HL-60/S4 treated with retinoic acid at 250 ng/mL for 4 days and 3 days (cell line): ENCODE results near the gene RACGAP1.
"Not testable (repeated sequence)": the region's sequence is repeated elsewhere in the genome, so short reads cannot be mapped to it uniquely, and the experiment has no call there.

Experiments used
- in situ Hi-C: fragments of 300-500 bp; cut with MboI; formaldehyde crosslinking; loops from 2 replicates; pipeline ENCODE4 v1.7.0; 2022; ENCODE audit warnings: low sequenced_read_pairs

Gene RACGAP1

GRCh38 chr12:50039151-50039835, 14.0 kb upstream of the RACGAP1 start:
- in situ Hi-C loops: no loop called here

GRCh38 chr12:50038336-50038735, 13.0 kb upstream of the RACGAP1 start:
- in situ Hi-C loops: no loop called here

- in situ Hi-C loops: no loop called here
These were observed 7.7 kb upstream of the RACGAP1 start for GRCh38 chr12:50032854-50033581.

GRCh38 chr12:50032515-50032853, 7.2 kb upstream of the RACGAP1 start:
- in situ Hi-C loops: no loop called here

DNA sequence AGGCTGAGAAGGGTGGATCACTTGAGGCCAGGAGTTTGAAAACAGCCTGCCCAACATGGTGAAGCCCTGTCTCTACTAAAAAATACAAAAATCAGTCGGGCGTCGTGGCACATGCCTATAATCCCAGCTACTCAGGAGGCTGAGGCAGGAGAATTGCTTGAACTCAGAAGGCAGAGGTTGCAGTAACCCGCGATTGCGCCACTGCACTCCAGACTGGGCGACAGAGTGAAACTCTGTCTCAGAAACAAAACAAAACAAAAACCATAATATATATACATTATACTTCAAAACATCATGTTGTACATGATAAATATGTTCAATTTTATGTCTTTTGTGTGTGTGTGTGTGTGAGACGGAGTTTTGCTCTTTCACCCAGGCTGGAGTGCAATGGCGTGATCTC, 5.2 kb upstream of the RACGAP1 start:
- in situ Hi-C loops: not testable (repeated sequence)

DNA sequence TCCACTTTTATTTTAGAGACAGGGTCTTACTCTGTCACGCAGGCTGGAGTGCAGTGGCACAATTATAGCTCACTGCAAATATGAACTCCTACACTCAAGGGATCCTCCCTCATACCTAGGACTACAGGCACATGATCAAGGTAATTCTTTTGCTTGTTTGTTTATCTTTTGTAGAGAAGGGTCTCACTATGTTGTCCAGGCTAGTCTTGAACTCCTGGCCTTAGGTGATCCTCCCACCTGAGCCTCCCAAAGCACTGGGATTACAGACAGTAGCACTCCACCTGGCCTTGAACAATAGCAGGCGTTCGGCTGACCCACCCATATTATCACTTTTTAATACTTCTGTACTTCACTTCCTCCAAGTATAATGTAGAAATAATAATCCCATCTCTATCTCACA, 1.4 kb upstream of the RACGAP1 start:
- in situ Hi-C loops: no loop called here

- in situ Hi-C loops: no loop called here
These were observed 498 bp downstream of the RACGAP1 start for GRCh38 chr12:50024805-50025186.

GRCh38 chr12:50024227-50024626, 1.1 kb downstream of the RACGAP1 start:
- in situ Hi-C loops: no loop called here

- in situ Hi-C loops: no loop called here
These were observed 2.4 kb downstream of the RACGAP1 start for GRCh38 chr12:50022903-50023302.

GRCh38 chr12:50021031-50021430, 4.3 kb downstream of the RACGAP1 start:
- in situ Hi-C loops: no loop called here

GRCh38 chr12:50019524-50019923, 5.8 kb downstream of the RACGAP1 start:
- in situ Hi-C loops: no loop called here

- in situ Hi-C loops: no loop called here
These were observed 6.3 kb downstream of the RACGAP1 start for GRCh38 chr12:50018968-50019367.

- in situ Hi-C loops: no loop called here
These were observed 7.1 kb downstream of the RACGAP1 start for GRCh38 chr12:50018154-50018553.

- in situ Hi-C loops: no loop called here
These were observed 7.7 kb downstream of the RACGAP1 start for GRCh38 chr12:50017641-50018040.

DNA sequence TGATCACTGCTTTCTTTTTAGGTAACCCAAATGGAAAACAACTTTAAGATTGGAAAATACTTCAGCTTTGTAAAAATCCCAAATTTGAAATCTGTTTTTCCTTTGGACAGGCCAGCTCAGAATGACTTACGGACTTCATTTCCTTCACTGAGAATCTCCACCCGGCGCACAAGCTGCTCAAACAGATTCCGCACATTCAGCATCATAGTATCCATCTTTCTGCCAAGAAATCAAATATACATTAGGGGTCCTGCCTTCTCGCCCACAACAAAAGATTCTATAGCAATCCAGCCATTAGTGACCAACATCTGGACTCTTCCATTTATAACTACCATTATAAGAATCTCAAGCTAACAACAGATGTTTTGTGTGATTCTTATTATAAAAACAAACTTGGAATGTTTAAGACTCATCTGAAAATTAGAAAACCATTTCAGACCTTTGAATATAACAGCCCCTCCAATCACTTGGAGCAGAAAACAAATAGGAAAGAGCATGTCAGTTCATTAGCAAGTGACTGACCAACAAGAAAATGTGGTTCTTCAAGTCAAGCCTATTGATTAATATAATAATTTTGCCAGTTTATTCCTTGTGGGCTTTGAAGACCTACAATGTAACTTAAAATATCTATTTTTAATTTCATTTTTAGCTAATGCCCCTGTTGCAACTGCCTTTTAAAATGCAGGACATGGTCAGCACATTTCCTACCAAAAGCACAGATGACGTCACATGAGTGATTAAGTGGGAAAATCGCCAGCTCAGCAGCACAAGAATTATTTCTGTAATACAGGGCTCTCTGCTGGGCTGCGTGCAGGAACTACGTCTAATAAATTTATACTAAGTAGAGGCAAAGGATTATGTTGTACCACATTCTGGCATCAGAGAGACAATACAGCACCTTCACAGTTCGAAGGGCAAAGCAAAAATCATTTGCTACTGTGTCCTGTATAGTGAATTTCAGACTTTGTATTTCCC, 8.5 kb downstream of the RACGAP1 start:
- in situ Hi-C loops: no loop called here

DNA sequence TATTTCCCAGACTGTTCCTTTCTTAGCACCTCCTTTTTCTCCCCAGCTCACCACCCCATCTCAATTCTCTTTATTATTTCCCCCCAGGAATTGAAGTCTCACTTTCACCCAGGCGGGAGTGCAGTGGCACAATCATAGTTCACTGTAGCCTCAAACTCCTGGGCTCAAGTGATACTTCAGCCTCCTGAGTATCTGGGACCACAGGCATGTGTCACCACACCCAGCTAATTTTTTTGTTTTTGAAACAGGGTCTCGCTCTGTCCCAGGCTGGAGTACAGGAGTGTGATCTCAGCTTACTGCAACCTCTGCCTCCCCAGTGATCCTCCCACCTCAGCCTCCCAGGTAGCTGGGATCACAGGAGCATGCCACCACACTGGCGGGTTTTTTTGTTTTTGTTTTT, 11.0 kb downstream of the RACGAP1 start:
- in situ Hi-C loops: no loop called here

DNA sequence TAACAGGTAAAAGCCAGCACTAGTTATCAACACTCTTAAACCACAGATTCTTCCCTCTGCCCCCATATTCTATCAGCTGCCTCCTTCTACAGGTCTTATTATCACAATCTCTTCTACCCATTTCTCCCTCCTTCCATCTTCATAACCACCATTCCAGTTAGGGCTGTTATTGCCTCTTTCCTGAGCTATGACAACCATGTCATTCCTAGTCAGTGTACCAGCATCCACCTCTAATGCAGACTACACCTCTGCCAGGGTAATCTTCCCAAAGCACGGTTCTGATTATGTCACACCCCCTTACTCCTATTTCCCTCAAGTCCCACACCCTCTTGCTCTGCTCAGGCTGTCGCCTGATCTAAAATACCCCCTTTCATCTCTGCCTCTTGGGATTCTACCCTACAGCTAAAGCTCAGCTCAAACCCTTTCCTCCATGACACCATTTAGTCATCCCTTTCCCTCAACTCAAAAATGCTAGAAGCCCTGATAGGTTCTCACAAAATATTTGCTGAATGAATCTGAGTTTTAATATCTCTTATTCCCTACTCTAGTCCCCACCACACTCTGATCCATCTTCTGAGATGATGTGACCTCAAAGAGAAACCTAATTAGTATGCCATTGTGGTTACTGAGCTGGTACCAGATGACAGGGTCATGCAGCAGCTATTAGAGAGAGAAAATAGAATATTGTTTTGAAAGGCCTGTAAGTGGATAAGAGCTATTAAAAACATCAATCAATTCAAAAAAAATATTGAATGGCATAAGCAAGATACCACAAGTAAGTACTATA, 11.7 kb downstream of the RACGAP1 start:
- in situ Hi-C loops: no loop called here

- in situ Hi-C loops: no loop called here
These were observed 18.4 kb downstream of the RACGAP1 start for GRCh38 chr12:50006754-50007442.

DNA sequence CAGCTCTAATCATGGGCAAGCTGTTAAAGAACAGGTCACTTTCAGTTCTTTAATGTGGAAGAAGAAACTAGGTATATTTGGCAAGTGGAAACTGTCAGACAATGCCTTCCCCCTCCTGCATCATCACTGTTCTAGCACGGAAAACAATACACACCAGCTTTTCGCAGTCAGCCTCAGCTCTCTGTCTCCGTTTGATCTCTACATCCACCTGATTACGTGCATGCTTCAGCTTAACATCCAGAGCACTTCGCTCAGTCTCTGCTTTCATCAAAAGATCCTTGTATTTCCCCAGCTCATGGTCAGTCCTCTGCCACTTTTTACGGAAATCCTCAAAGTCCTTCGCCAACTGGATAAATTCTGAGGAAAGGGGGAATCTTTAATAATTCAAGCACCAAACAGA, 19.0 kb downstream of the RACGAP1 start:
- in situ Hi-C loops: no loop called here

GRCh38 chr12:50005175-50005574, 20.1 kb downstream of the RACGAP1 start:
- in situ Hi-C loops: no loop called here
